ENCODE data around the gene RGL1. TPM values are rescaled to one million over a fixed set of nuclear protein-coding genes. Genes with fewer than 3 reads are reported as not detected.

The RGL1 gene
- total RNA-seq, 1 experiment from 2014 or later: 1.5 TPM

- H3K27ac ChIP-seq (ENCODE audit: low read length): no peak overlapping the region
- no peak overlapping the region for H3K4me3 ChIP-seq (ENCODE audit: low read length)
- POLR2A ChIA-PET (ENCODE audit: unreplicated experiment): no interaction called here
- ATAC-seq: no peak
- no peak overlapping the region for H3K4me2 ChIP-seq (ENCODE audit: low read length)
- no peaks in the 10 kb centered on the region for H3K9me2 ChIP-seq (replicated peaks; ENCODE audit: low read length)
- H2AFZ ChIP-seq (ENCODE audit: low read length): no peak overlapping the region
- H4K20me1 ChIP-seq (ENCODE audit: low read length): no peaks in the 10 kb centered on the region
- peaks cover 3% of the 10 kb centered on the region for H3F3A ChIP-seq (ENCODE audit: low read length, unreplicated experiment)
- no peak overlapping the region for H3K9ac ChIP-seq (ENCODE audit: low read length)
- CTCF ChIA-PET: no interaction called here
- intact Hi-C loops (cut with micrococcal nuclease): no loop called here
- H3K36me3 ChIP-seq (ENCODE audit: low read depth, low read length): no peaks in the 10 kb centered on the region
- H3K9me3 ChIP-seq (ENCODE audit: low read length): no peaks in the 10 kb centered on the region
- DNase-seq: peak; percentile 14
- no TSS peak for BruUV-seq (replicated peaks)
- TF ChIP-seq CTCF (conservative IDR thresholded peaks at IDR 0.05; ENCODE audit: low read depth, low read length) (no peak), EZH2 (IDR thresholded peaks at IDR 0.05; ENCODE audit: low read length, unreplicated experiment) (no peak), EZH2phosphoT487 (IDR thresholded peaks at IDR 0.05; ENCODE audit: borderline replicate concordance, low read length) (no peak)
- no peaks in the 10 kb centered on the region for H3K79me2 ChIP-seq (ENCODE audit: low read length)
- no peaks in the 10 kb centered on the region for H3K27me3 ChIP-seq (ENCODE audit: low read length)
- peaks cover 40% of the 10 kb centered on the region for H3K4me1 ChIP-seq (ENCODE audit: insufficient read depth, low read length)
Measured at GRCh38 chr1:183887826-183888819, 83.2 kb downstream of the RGL1 start.

GRCh38 chr1:183889095-183889494, 84.2 kb downstream of the RGL1 start:
- intact Hi-C loops (cut with micrococcal nuclease): no loop called here

More at GRCh38 chr1:183889095-183889494, 84.2 kb downstream of the RGL1 start:
- no peaks in the 10 kb centered on the region for H3K79me2 ChIP-seq (ENCODE audit: low read length)
- no peak overlapping the region for H3K27ac ChIP-seq (ENCODE audit: low read length)
- no peak for ATAC-seq
- no peak overlapping the region for H2AFZ ChIP-seq (ENCODE audit: low read length)
- no peak overlapping the region for H3K4me2 ChIP-seq (ENCODE audit: low read length)
- ChIA-PET POLR2A (ENCODE audit: unreplicated experiment) (no interaction called here), CTCF (no interaction called here)
- H3K27me3 ChIP-seq (ENCODE audit: low read length): no peaks in the 10 kb centered on the region
- no TSS peak for BruUV-seq (replicated peaks)
- no peaks in the 10 kb centered on the region for H3K9me3 ChIP-seq (ENCODE audit: low read length)
- H3K4me3 ChIP-seq (ENCODE audit: low read length): no peak overlapping the region
- peaks cover 3% of the 10 kb centered on the region for H3F3A ChIP-seq (ENCODE audit: low read length, unreplicated experiment)
- TF ChIP-seq EZH2phosphoT487 (IDR thresholded peaks at IDR 0.05; ENCODE audit: borderline replicate concordance, low read length) (no peak), CTCF (conservative IDR thresholded peaks at IDR 0.05; ENCODE audit: low read depth, low read length) (no peak)
- no peaks in the 10 kb centered on the region for H3K36me3 ChIP-seq (ENCODE audit: low read depth, low read length)
- no peaks in the 10 kb centered on the region for H4K20me1 ChIP-seq (ENCODE audit: low read length)
- no peaks in the 10 kb centered on the region for H3K9me2 ChIP-seq (replicated peaks; ENCODE audit: low read length)
- no peak for DNase-seq
- no peak overlapping the region for H3K9ac ChIP-seq (ENCODE audit: low read length)
- H3K4me1 ChIP-seq (ENCODE audit: insufficient read depth, low read length): peaks cover 47% of the 10 kb centered on the region

All from PC-3 (cell line).